NCI-H128 (cell line): ENCODE measurements around the gene NUDT4.
"Not testable (repeated sequence)": the region's sequence is repeated elsewhere in the genome, so short reads cannot be mapped to it uniquely, and the experiment has no call there.

Source experiments
- DNase-seq: peaks from one replicate; lab custom pipeline; 2025; ENCODE audit not compliant: unreplicated experiment; lab: John Stamatoyannopoulos, UW

NUDT4 gene

GRCh38 chr12:93399183-93399863, 21.6 kb downstream of the NUDT4 start:
- DNase-seq = not testable (repeated sequence)

GRCh38 chr12:93402333-93403311, 24.9 kb downstream of the NUDT4 start:
- no peak for DNase-seq

- DNase-seq = no peak
These were observed 26.5 kb downstream of the NUDT4 start for GRCh38 chr12:93403988-93404803.

GRCh38 chr12:93404961-93405849, 27.5 kb downstream of the NUDT4 start:
- no peak for DNase-seq

GRCh38 chr12:93407054-93407962, 29.6 kb downstream of the NUDT4 start:
- DNase-seq = no peak

- no peak for DNase-seq
These were observed 30.2 kb downstream of the NUDT4 start for GRCh38 chr12:93407963-93408283.

GRCh38 chr12:93408813-93409212, 31.1 kb downstream of the NUDT4 start:
- DNase-seq = no peak

- not testable (repeated sequence) for DNase-seq
These were observed 31.8 kb downstream of the NUDT4 start for GRCh38 chr12:93409343-93410187.

- DNase-seq = not testable (repeated sequence)
These were observed 33.3 kb downstream of the NUDT4 start for GRCh38 chr12:93411060-93411459.

GRCh38 chr12:93412396-93412795, 34.7 kb downstream of the NUDT4 start:
- not testable (repeated sequence) for DNase-seq

- no peak for DNase-seq
These were observed 35.3 kb downstream of the NUDT4 start for GRCh38 chr12:93413064-93413463.

GRCh38 chr12:93415723-93416464, 38.2 kb downstream of the NUDT4 start:
- no peak for DNase-seq

- no peak for DNase-seq
These were observed 40.3 kb downstream of the NUDT4 start for GRCh38 chr12:93417967-93418480.

GRCh38 chr12:93419388-93420034, 41.8 kb downstream of the NUDT4 start:
- no peak for DNase-seq

- no peak for DNase-seq
These were observed 44.3 kb downstream of the NUDT4 start for GRCh38 chr12:93422050-93422449.

GRCh38 chr12:93425736-93426411, 48.1 kb downstream of the NUDT4 start:
- DNase-seq = no peak
